SK-N-SH (cell line): ENCODE results near the gene SASH1. TPM values are rescaled to one million over a fixed set of nuclear protein-coding genes. Genes with fewer than 3 reads are reported as not detected.

ENCODE experiments used
- CTCF ChIA-PET: fragments of 300-600, 350-600 bp; formaldehyde crosslinking; extraction: SDS; loops from one replicate; lab custom pipeline; 2021; lab: Yijun Ruan, JAX
- POLR2A ChIA-PET: fragments of 350-600 bp; sonication (Branson Sonifier 250); formaldehyde crosslinking; extraction: SDS; loops from one replicate; lab custom pipeline; 2020; ENCODE audit warnings: antibody characterized with exemption, inconsistent platforms; lab: Yijun Ruan, JAX
- DNase-seq: peaks from one replicate; pipeline ENCODE4 v3.0.0; 2012
- H2AFZ ChIP-seq: fragments of 200-600 bp; sonication (generic); 2 replicates; pipeline ENCODE4 v1.8.1; 2016; ENCODE audit warnings: antibody characterized with exemption, mild to moderate bottlenecking, low read depth
- H3F3A ChIP-seq: fragments of 200-600 bp; sonication (generic); replicated peaks from 2 replicates; pipeline ENCODE3; 2016; ENCODE audit warnings: antibody characterized with exemption, mild to moderate bottlenecking; ENCODE audit not compliant: insufficient read depth
- H3K27ac ChIP-seq, 2 experiments: fragments of 200-500 bp in 1 of 2; fragments of 200-600 bp in 1 of 2; sonication (Bioruptor generic) in 1 of 2; sonication (generic), shearing (Covaris generic) in 1 of 2; 2 replicates each; pipeline versions ENCODE4 v1.5.1 to v1.6.1; 2014 to 2016; ENCODE audit warnings: low read depth in 2 of 2, inconsistent platforms in 1 of 2, low read length in 1 of 2, mild to moderate bottlenecking in 1 of 2, mixed read lengths in 1 of 2
- H3K27me3 ChIP-seq: fragments of 200-600 bp; sonication (generic), shearing (Covaris generic); 2 replicates; pipeline ENCODE4 v1.6.1; 2016; ENCODE audit warnings: mixed run types; ENCODE audit not compliant: insufficient read depth
- H3K36me3 ChIP-seq, 2 experiments: fragments of 200-500 bp in 1 of 2; fragments of 200-600 bp in 1 of 2; sonication (Bioruptor generic) in 1 of 2; sonication (generic) in 1 of 2; replicated peaks in 1 of 2; 2 replicates each; pipeline versions ENCODE3 to v1.5.1; 2014 to 2016; ENCODE audit warnings: low read length in 1 of 2, mild to moderate bottlenecking in 1 of 2; ENCODE audit not compliant: insufficient read depth in 2 of 2, control insufficient read depth in 1 of 2
- H3K4me1 ChIP-seq, 2 experiments: fragments of 200-500 bp in 1 of 2; fragments of 200-600 bp in 1 of 2; sonication (Bioruptor generic) in 1 of 2; sonication (generic), shearing (Covaris generic) in 1 of 2; 2 replicates each; pipeline versions ENCODE4 v1.5.1 to v1.6.1; 2014 to 2016; ENCODE audit warnings: low read depth in 1 of 2, low read length in 1 of 2, mixed run types in 1 of 2; ENCODE audit not compliant: insufficient read depth in 2 of 2, control insufficient read depth in 1 of 2
- H3K4me2 ChIP-seq: fragments of 200-600 bp; sonication (generic), shearing (Covaris generic); 2 replicates; pipeline ENCODE4 v1.6.1; 2017; ENCODE audit warnings: mixed run types
- H3K4me3 ChIP-seq, 2 experiments: fragments of 200-500 bp in 1 of 2; fragments of 200-600 bp in 1 of 2; sonication (Bioruptor generic) in 1 of 2; sonication (generic), shearing (Covaris generic) in 1 of 2; 2 replicates each; pipeline versions ENCODE4 v1.5.1 to v1.8.1; 2014 to 2016; ENCODE audit warnings: low read depth in 2 of 2, inconsistent platforms in 1 of 2, low read length in 1 of 2, mild to moderate bottlenecking in 1 of 2, mixed read lengths in 1 of 2, moderate library complexity in 1 of 2
- H3K79me2 ChIP-seq: fragments of 200-600 bp; sonication (generic); 2 replicates; pipeline ENCODE4 v1.8.1; 2017; ENCODE audit warnings: mild to moderate bottlenecking; ENCODE audit not compliant: insufficient read depth
- H3K9ac ChIP-seq: fragments of 200-600 bp; sonication (generic); 2 replicates; pipeline ENCODE4 v1.6.1; 2017; ENCODE audit warnings: mixed run types
- H3K9me2 ChIP-seq: fragments of 200-600 bp; sonication (generic); 2 replicates; pipeline ENCODE4 v1.6.1; 2017; ENCODE audit warnings: mixed run types
- H3K9me3 ChIP-seq: fragments of 200-600 bp; sonication (generic); 2 replicates; pipeline ENCODE4 v1.6.1; 2017; ENCODE audit warnings: mixed run types, mild to moderate bottlenecking, moderate library complexity
- H4K20me1 ChIP-seq: fragments of 200-600 bp; sonication (generic); 2 replicates; pipeline ENCODE4 v1.6.1; 2017; ENCODE audit warnings: mild to moderate bottlenecking, mixed run types; ENCODE audit not compliant: insufficient read depth
- ELF1 ChIP-seq: IDR thresholded peaks from 2 replicates; pipeline ENCODE4 v1.4.0; 2012
- FOSL2 ChIP-seq: IDR thresholded peaks from 2 replicates; pipeline ENCODE4 v1.4.0; 2012; ENCODE audit warnings: low read depth, mild to moderate bottlenecking, moderate library complexity, borderline replicate concordance
- FOXM1 ChIP-seq: IDR thresholded peaks from 2 replicates; pipeline ENCODE4 v1.4.0; 2012; ENCODE audit warnings: low read depth, mild to moderate bottlenecking
- GABPA ChIP-seq: IDR thresholded peaks from 2 replicates; pipeline ENCODE4 v1.4.0; 2012; ENCODE audit warnings: low read depth, mild to moderate bottlenecking
- IRF3 ChIP-seq: fragments of 150-350 bp; IDR thresholded peaks from 2 replicates; pipeline ENCODE4 v1.6.1; 2016; ENCODE audit warnings: mild to moderate bottlenecking, low read depth, low read length
- MXI1 ChIP-seq: IDR thresholded peaks from 2 replicates; pipeline ENCODE4 v1.6.1; 2012; ENCODE audit warnings: mild to moderate bottlenecking, low read depth, low read length, improper control_type of control experiment
- NRF1 ChIP-seq: IDR thresholded peaks from 2 replicates; pipeline ENCODE4 v1.6.1; 2012; ENCODE audit warnings: low read depth, mild to moderate bottlenecking, low read length
- RXRA ChIP-seq: IDR thresholded peaks from 2 replicates; pipeline ENCODE4 v1.4.0; 2012; ENCODE audit warnings: low read depth, mild to moderate bottlenecking, borderline replicate concordance
- TCF12 ChIP-seq: IDR thresholded peaks from 2 replicates; pipeline ENCODE4 v1.4.0; 2012
- USF1 ChIP-seq: IDR thresholded peaks from 2 replicates; pipeline ENCODE4 v1.4.0; 2012; ENCODE audit warnings: low read depth, borderline replicate concordance
- USF2 ChIP-seq: fragments of 150-350 bp; IDR thresholded peaks from 2 replicates; pipeline ENCODE4 v1.6.1; 2017; ENCODE audit warnings: antibody characterized with exemption, low read length, low read depth, borderline replicate concordance
- WGBS: methylation state at CpG from one replicate; pipeline ENCODE4 v1.1.6; 2017; ENCODE audit warnings: low lambda C conversion rate; 5-methylcytosine and 5-hydroxymethylcytosine counted together
- polyA plus RNA-seq, 3 experiments: library from polyadenylated mRNA; depleted of rRNA; stranded (reverse); fragments of >200 nt; gene quantifications; 2 replicates each; pipeline ENCODE4 v1.2.3, GENCODE V29; 2012
- TF ChIP-seq, protein P1 (sequence below): IDR thresholded peaks from 2 replicates; pipeline ENCODE4; 2012

Gene SASH1
- polyA plus RNA-seq, 1 of the 3 experiments (the other 2 are of a cell fraction) = 19.8 TPM

GRCh38 chr6:148396411-148396810 lies 53.8 kb downstream of the SASH1 start:
- whole genome bisulfite sequencing = 51% methylated on average over 2 of the region's 2 CpGs
- POLR2A ChIA-PET = no interaction called here
- no peak overlapping the region for H3K4me3 ChIP-seq
- peaks cover 0 to 5% of the 10 kb centered on the region in 2 experiments; a peak in 1 of 4 replicates for H3K4me1 ChIP-seq
- H3K9ac ChIP-seq = no peak overlapping the region
- peaks cover 45% of the 10 kb centered on the region for H3K79me2 ChIP-seq
- CTCF ChIA-PET = no interaction called here
- TF ChIP-seq USF2 = no peak
- TF ChIP-seq NRF1 = no peak
- TF ChIP-seq FOXM1 = no peak
- TF ChIP-seq GABPA = no peak
- TF ChIP-seq IRF3 = no peak
- no peak for TF ChIP-seq ELF1
- TF ChIP-seq USF1 = no peak
- TF ChIP-seq FOSL2 = no peak
- no peak overlapping the region for H3K4me2 ChIP-seq
- DNase-seq = no peak
- no peaks in the 10 kb centered on the region for H3K27me3 ChIP-seq
- no peaks in the 10 kb centered on the region for H3K9me2 ChIP-seq
- H2AFZ ChIP-seq = no peak overlapping the region
- H3K36me3 ChIP-seq = peaks cover 0 to 29% of the 10 kb centered on the region in 2 experiments
- no peaks in the 10 kb centered on the region for H4K20me1 ChIP-seq
- H3F3A ChIP-seq = peaks cover 14% of the 10 kb centered on the region
- no peak overlapping the region for H3K27ac ChIP-seq
- H3K9me3 ChIP-seq = no peaks in the 10 kb centered on the region

DNA sequence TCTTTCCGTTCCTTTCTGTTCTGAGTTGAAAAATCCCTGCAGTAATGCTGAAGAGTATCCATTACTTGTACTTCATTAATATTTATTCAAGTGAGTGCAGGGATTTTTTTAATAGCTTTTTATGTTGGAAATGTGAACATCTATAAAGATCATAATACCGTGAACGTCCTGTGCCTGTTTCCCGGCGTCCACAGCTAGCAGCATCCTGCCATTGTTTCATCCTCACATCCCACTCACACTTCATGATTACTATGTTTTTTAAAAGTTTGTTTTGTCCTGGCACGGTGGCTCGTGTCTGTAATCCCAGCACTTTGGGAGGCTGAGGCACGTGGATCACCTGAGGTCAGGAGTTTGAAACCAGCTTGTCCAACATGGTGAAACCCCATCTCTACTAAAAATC lies 54.3 kb downstream of the SASH1 start:
- Histone ChIP-seq H3K36me3 (peaks cover 0 to 27% of the 10 kb centered on the region in 2 experiments), H2AFZ (no peak overlapping the region), H3K4me3 (no peak overlapping the region), H3K9me3 (no peaks in the 10 kb centered on the region), H3K9ac (no peak overlapping the region), H3F3A (peaks cover 14% of the 10 kb centered on the region), H3K4me1 (peaks cover 0 to 5% of the 10 kb centered on the region in 2 experiments; a peak in 1 of 4 replicates), H3K27me3 (no peaks in the 10 kb centered on the region), H3K4me2 (no peak overlapping the region), H4K20me1 (no peaks in the 10 kb centered on the region), H3K27ac (no peak overlapping the region), H3K79me2 (peaks cover 50% of the 10 kb centered on the region), H3K9me2 (no peaks in the 10 kb centered on the region)
- TF ChIP-seq, protein P1, sequence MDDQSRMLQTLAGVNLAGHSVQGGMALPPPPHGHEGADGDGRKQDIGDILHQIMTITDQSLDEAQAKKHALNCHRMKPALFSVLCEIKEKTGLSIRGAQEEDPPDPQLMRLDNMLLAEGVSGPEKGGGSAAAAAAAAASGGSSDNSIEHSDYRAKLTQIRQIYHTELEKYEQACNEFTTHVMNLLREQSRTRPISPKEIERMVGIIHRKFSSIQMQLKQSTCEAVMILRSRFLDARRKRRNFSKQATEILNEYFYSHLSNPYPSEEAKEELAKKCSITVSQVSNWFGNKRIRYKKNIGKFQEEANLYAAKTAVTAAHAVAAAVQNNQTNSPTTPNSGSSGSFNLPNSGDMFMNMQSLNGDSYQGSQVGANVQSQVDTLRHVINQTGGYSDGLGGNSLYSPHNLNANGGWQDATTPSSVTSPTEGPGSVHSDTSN = no peak
- no peak for TF ChIP-seq MXI1
- TF ChIP-seq TCF12 = no peak
- TF ChIP-seq RXRA = no peak
- POLR2A ChIA-PET = no interaction called here
- WGBS = 59% methylated on average over 8 of the region's 8 CpGs
- CTCF ChIA-PET = no interaction called here
- no peak for DNase-seq
